ENCODE data around the gene MRPS23. TPM values are rescaled to one million over a fixed set of nuclear protein-coding genes. Genes with fewer than 3 reads are reported as not detected.
A peak's percentile ranks its signal among the peaks of the same experiment; 100 is the strongest.

The MRPS23 gene
- total and polyA plus RNA-seq, 2 of the 13 experiments (the other 11 are each of a cell fraction or from before 2014, with no cell fraction given): 63.2 to 181 TPM

DNA sequence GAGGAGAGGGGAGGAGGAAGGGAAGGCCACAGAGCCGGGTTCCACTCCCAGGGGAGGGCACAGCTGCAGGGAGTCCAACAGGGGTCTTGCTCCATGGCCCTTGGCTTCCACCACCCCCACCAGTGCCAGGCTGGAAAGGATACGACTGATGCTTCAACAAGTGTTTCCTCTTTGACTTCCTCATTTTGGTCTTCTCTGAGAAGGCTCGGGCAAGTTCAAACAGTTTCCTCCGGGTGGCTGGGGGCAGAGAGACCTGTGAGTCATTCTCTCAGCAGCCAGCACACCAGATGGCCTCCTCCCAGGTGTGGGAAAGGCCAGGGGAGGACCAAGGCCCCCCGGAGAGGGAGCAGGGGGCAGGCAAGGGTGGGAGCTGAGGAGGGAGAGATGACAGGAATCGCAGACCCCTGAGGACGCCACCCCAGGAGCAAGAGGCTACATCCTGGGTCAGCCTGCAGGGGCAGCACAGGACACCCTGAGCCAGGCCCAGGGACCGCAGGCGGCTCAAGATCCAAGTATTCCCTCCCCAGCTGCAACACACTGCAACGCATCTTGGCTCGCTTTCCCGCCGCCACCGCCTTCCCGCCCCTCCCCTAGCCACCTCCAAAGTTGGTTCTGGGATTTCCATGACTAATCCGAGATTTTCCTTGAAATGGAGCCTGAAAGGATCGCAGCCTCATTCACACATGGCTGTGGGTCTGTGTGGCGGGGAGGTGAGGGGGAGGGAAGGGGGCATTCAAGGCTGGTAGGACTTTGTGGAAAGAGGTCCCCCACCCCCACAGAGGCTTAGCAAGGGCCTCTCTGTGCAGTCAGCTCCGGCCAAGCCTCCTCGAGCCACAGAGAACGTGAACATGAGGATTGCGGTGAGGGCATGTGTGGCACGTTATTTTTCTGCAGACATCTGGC is 18.4 kb upstream of the MRPS23 start (continued):
- TF ChIP-seq, protein P1, sequence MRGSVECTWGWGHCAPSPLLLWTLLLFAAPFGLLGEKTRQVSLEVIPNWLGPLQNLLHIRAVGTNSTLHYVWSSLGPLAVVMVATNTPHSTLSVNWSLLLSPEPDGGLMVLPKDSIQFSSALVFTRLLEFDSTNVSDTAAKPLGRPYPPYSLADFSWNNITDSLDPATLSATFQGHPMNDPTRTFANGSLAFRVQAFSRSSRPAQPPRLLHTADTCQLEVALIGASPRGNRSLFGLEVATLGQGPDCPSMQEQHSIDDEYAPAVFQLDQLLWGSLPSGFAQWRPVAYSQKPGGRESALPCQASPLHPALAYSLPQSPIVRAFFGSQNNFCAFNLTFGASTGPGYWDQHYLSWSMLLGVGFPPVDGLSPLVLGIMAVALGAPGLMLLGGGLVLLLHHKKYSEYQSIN (CRISPR knock-in tag; IDR thresholded peaks at IDR 0.05; ENCODE audit: borderline replicate concordance): no peak
- no peak for TF ChIP-seq ZNF737 (CRISPR knock-in tag; IDR thresholded peaks at IDR 0.05; ENCODE audit: borderline replicate concordance)
- no peak for TF ChIP-seq SUZ12 (IDR thresholded peaks at IDR 0.05; ENCODE audit: low read depth, low read length)
- peak; percentile 27; the same call in 1 of the 2 replicates for TF ChIP-seq RXRB (CRISPR knock-in tag; IDR thresholded peaks at IDR 0.05; ENCODE audit: borderline replicate concordance)
- peak; percentile 14; the same call in 1 of the 2 replicates for TF ChIP-seq ZNF501 (CRISPR knock-in tag; IDR thresholded peaks at IDR 0.05)
- no peak for TF ChIP-seq ZNF12 (CRISPR knock-in tag; IDR thresholded peaks at IDR 0.05)
- TF ChIP-seq RCOR2 (CRISPR knock-in tag; IDR thresholded peaks at IDR 0.05): 0 out of 2 replicates have a peak, but pooled peaks have one; percentile 23
- TF ChIP-seq ZNF672 (CRISPR knock-in tag; IDR thresholded peaks at IDR 0.05): no peak
- no peak for TF ChIP-seq HMG20A (CRISPR knock-in tag; IDR thresholded peaks at IDR 0.05; ENCODE audit: borderline replicate concordance)
- TF ChIP-seq ZNF180 (CRISPR knock-in tag; IDR thresholded peaks at IDR 0.05; ENCODE audit: borderline replicate concordance, low read depth): no peak
- no peak for TF ChIP-seq IRX3 (CRISPR knock-in tag; IDR thresholded peaks at IDR 0.05; ENCODE audit: borderline replicate concordance, low read depth)
- TF ChIP-seq, protein P2, sequence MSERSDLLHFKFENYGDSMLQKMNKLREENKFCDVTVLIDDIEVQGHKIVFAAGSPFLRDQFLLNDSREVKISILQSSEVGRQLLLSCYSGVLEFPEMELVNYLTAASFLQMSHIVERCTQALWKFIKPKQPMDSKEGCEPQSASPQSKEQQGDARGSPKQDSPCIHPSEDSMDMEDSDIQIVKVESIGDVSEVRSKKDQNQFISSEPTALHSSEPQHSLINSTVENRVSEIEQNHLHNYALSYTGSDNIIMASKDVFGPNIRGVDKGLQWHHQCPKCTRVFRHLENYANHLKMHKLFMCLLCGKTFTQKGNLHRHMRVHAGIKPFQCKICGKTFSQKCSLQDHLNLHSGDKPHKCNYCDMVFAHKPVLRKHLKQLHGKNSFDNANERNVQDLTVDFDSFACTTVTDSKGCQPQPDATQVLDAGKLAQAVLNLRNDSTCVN (CRISPR knock-in tag; IDR thresholded peaks at IDR 0.05; ENCODE audit: borderline replicate concordance): no peak
- no peak for TF ChIP-seq ZNF484 (CRISPR knock-in tag; IDR thresholded peaks at IDR 0.05; ENCODE audit: borderline replicate concordance, low read depth)
- TF ChIP-seq, protein P3, sequence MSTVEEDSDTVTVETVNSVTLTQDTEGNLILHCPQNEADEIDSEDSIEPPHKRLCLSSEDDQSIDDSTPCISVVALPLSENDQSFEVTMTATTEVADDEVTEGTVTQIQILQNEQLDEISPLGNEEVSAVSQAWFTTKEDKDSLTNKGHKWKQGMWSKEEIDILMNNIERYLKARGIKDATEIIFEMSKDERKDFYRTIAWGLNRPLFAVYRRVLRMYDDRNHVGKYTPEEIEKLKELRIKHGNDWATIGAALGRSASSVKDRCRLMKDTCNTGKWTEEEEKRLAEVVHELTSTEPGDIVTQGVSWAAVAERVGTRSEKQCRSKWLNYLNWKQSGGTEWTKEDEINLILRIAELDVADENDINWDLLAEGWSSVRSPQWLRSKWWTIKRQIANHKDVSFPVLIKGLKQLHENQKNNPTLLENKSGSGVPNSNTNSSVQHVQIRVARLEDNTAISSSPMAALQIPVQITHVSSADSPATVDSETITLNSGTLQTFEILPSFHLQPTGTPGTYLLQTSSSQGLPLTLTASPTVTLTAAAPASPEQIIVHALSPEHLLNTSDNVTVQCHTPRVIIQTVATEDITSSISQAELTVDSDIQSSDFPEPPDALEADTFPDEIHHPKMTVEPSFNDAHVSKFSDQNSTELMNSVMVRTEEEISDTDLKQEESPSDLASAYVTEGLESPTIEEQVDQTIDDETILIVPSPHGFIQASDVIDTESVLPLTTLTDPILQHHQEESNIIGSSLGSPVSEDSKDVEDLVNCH (CRISPR knock-in tag; IDR thresholded peaks at IDR 0.05): no peak
- TF ChIP-seq CENPX (CRISPR knock-in tag; IDR thresholded peaks at IDR 0.05): no peak
- no peak for TF ChIP-seq ZNF777 (CRISPR knock-in tag; IDR thresholded peaks at IDR 0.05)
- TF ChIP-seq ZNF724P (CRISPR knock-in tag; IDR thresholded peaks at IDR 0.05; ENCODE audit: borderline replicate concordance): no peak
- TF ChIP-seq, protein P4, sequence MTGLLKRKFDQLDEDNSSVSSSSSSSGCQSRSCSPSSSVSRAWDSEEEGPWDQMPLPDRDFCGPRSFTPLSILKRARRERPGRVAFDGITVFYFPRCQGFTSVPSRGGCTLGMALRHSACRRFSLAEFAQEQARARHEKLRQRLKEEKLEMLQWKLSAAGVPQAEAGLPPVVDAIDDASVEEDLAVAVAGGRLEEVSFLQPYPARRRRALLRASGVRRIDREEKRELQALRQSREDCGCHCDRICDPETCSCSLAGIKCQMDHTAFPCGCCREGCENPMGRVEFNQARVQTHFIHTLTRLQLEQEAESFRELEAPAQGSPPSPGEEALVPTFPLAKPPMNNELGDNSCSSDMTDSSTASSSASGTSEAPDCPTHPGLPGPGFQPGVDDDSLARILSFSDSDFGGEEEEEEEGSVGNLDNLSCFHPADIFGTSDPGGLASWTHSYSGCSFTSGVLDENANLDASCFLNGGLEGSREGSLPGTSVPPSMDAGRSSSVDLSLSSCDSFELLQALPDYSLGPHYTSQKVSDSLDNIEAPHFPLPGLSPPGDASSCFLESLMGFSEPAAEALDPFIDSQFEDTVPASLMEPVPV (CRISPR knock-in tag; IDR thresholded peaks at IDR 0.05): no peak
- peak; percentile 33; the same call in 1 of the 2 replicates for TF ChIP-seq ZMYM4 (CRISPR knock-in tag; IDR thresholded peaks at IDR 0.05)
- no peak for TF ChIP-seq MLLT10 (CRISPR knock-in tag; IDR thresholded peaks at IDR 0.05)
- no peak for TF ChIP-seq YEATS4 (CRISPR knock-in tag; IDR thresholded peaks at IDR 0.05; ENCODE audit: borderline replicate concordance)
- no peak for TF ChIP-seq SMAD1 (CRISPR knock-in tag; IDR thresholded peaks at IDR 0.05; ENCODE audit: borderline replicate concordance, low read depth)
- no peak for TF ChIP-seq ZNF232 (CRISPR knock-in tag; IDR thresholded peaks at IDR 0.05; ENCODE audit: borderline replicate concordance)
- no peak for TF ChIP-seq ZNF256 (CRISPR knock-in tag; conservative IDR thresholded peaks at IDR 0.05)

Measured in HepG2 (cell line).